ENCODE data around the gene NUCB1. TPM values are rescaled to one million over a fixed set of nuclear protein-coding genes. Genes with fewer than 3 reads are reported as not detected.

The NUCB1 gene
- total RNA-seq, 1 donor from 2014 or later: 234 TPM

GRCh38 chr19:48970139-48970766 is 70.1 kb downstream of the NUCB1 start:
- intact Hi-C loops (cut with micrococcal nuclease): loop anchor here (2.0 kb wide), 1 partner anchor 175 kb away; no protein-coding TSS in a partner anchor

- intact Hi-C loops (cut with micrococcal nuclease): loop anchor here (2.0 kb wide), 1 partner anchor 176 kb away; no protein-coding TSS in a partner anchor
Measured at GRCh38 chr19:48970923-48971395, 70.8 kb downstream of the NUCB1 start.

Other genes starting within 250 kb of the NUCB1 start
- 0.23 and 0.50 TPM in 2 replicates for gene NTN5, start 227.3 kb upstream of the NUCB1 start, total RNA-seq
- not detected in 2 replicates for gene FUT2, start 204.3 kb upstream of the NUCB1 start, total RNA-seq
- 1.00 and 1.1 TPM in 2 replicates for gene MAMSTR, start 180.6 kb upstream of the NUCB1 start, total RNA-seq
- gene RASIP1, start 159.7 kb upstream of the NUCB1 start, total RNA-seq: 0.27 and 0.30 TPM in 2 replicates
- gene IZUMO1, start 153.4 kb upstream of the NUCB1 start, total RNA-seq: not detected in 2 replicates
- 0.25 and 0.36 TPM in 2 replicates for gene FUT1, start 147.7 kb upstream of the NUCB1 start, total RNA-seq
- not detected in 2 replicates for gene FGF21, start 144.8 kb upstream of the NUCB1 start, total RNA-seq
- gene BCAT2, start 89.3 kb upstream of the NUCB1 start, total RNA-seq: 56.3 and 60.1 TPM in 2 replicates
- 0.36 and 0.59 TPM in 2 replicates for gene HSD17B14, start 63.8 kb upstream of the NUCB1 start, total RNA-seq
- 1.4 and 1.8 TPM in 2 replicates for gene PLEKHA4, start 31.7 kb upstream of the NUCB1 start, total RNA-seq
- gene PPP1R15A, start 27.9 kb upstream of the NUCB1 start, total RNA-seq: 24.5 and 26.8 TPM in 2 replicates
- gene TULP2, start 1.6 kb upstream of the NUCB1 start, total RNA-seq: not detected in 2 replicates
- gene DHDH, start 33.4 kb downstream of the NUCB1 start, total RNA-seq: 0.52 and 0.75 TPM in 2 replicates
- 326 and 330 TPM in 2 replicates for gene BAX, start 54.6 kb downstream of the NUCB1 start, total RNA-seq
- gene FTL, start 65.0 kb downstream of the NUCB1 start, total RNA-seq: 704 and 728 TPM in 2 replicates
- gene GYS1, start 93.0 kb downstream of the NUCB1 start, total RNA-seq: 54.0 and 55.8 TPM in 2 replicates
- 105 and 108 TPM in 2 replicates for gene RUVBL2, start 93.6 kb downstream of the NUCB1 start, total RNA-seq
- not detected in 2 replicates for gene LHB, start 116.8 kb downstream of the NUCB1 start, total RNA-seq
- gene CGB3, start 124.0 kb downstream of the NUCB1 start, total RNA-seq: not detected in 2 replicates
- gene CGB2, start 131.6 kb downstream of the NUCB1 start, total RNA-seq: not detected in 2 replicates
- gene CGB1, start 136.6 kb downstream of the NUCB1 start, total RNA-seq: not detected in 2 replicates
- gene CGB5, start 143.5 kb downstream of the NUCB1 start, total RNA-seq: not detected in 2 replicates
- gene CGB8, start 148.8 kb downstream of the NUCB1 start, total RNA-seq: not detected in 2 replicates
- not detected in 2 replicates for gene CGB7, start 157.4 kb downstream of the NUCB1 start, total RNA-seq
- not detected in 2 replicates for gene NTF4, start 164.5 kb downstream of the NUCB1 start, total RNA-seq
- not detected in 2 replicates for gene KCNA7, start 172.4 kb downstream of the NUCB1 start, total RNA-seq
- 228 and 238 TPM in 2 replicates for gene SNRNP70, start 185.1 kb downstream of the NUCB1 start, total RNA-seq
- 2.8 and 4.2 TPM in 2 replicates for gene LIN7B, start 214.1 kb downstream of the NUCB1 start, total RNA-seq
- gene C19orf73, start 218.8 kb downstream of the NUCB1 start, total RNA-seq: 0.61 and 0.68 TPM in 2 replicates
- 1.3 and 1.5 TPM in 2 replicates for gene PPFIA3, start 219.2 kb downstream of the NUCB1 start, total RNA-seq